ENCODE measurements around the gene EYA4. TPM values are rescaled to one million over a fixed set of nuclear protein-coding genes. Genes with fewer than 3 reads are reported as not detected.

The EYA4 gene
- total RNA-seq, 1 experiment from 2014 or later: 10.0 TPM

DNA sequence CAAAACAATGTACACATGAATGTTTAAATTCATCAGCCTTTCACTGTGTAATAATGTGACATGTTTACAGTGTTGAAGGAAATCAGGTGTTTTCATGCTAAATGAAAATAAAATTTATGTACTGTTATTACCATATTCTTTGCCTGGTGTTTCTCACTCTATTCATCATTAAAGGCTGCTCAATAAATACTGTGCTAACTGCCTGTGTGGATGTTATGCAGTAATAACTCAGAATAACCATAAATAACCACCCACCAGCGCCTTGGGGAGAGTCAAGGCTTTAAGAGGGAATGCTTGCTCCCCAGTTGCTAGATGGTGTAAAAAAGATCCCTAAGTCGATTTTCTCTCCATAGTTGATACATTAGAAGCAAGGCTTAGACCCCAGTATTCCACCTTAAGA lies 299.9 kb downstream of the EYA4 start:
- peaks cover 10% of the 10 kb centered on the region for H3K4me1 ChIP-seq (ENCODE audit: insufficient read depth, low read length)
- BruUV-seq (replicated peaks): no TSS peak
- H3K9me3 ChIP-seq (ENCODE audit: low read length): no peaks in the 10 kb centered on the region
- H3K9ac ChIP-seq (ENCODE audit: low read length): no peak overlapping the region
- DNase-seq: no peak
- ChIA-PET POLR2A (ENCODE audit: unreplicated experiment) (interaction anchor here (0.6 kb wide), 1 partner anchor 459 kb away, joined by 3 read pairs; no protein-coding TSS in a partner anchor), CTCF (no interaction called here)
- no peaks in the 10 kb centered on the region for H3K27me3 ChIP-seq (ENCODE audit: low read length)
- no peak overlapping the region for H3K27ac ChIP-seq (ENCODE audit: low read length)
- H3K36me3 ChIP-seq (ENCODE audit: low read depth, low read length): no peaks in the 10 kb centered on the region
- H3K9me2 ChIP-seq (replicated peaks; ENCODE audit: low read length): no peaks in the 10 kb centered on the region
- TF ChIP-seq EZH2phosphoT487 (IDR thresholded peaks at IDR 0.05; ENCODE audit: borderline replicate concordance, low read length) (no peak), EZH2 (IDR thresholded peaks at IDR 0.05; ENCODE audit: low read length, unreplicated experiment) (no peak)
- TF ChIP-seq, protein P1, sequence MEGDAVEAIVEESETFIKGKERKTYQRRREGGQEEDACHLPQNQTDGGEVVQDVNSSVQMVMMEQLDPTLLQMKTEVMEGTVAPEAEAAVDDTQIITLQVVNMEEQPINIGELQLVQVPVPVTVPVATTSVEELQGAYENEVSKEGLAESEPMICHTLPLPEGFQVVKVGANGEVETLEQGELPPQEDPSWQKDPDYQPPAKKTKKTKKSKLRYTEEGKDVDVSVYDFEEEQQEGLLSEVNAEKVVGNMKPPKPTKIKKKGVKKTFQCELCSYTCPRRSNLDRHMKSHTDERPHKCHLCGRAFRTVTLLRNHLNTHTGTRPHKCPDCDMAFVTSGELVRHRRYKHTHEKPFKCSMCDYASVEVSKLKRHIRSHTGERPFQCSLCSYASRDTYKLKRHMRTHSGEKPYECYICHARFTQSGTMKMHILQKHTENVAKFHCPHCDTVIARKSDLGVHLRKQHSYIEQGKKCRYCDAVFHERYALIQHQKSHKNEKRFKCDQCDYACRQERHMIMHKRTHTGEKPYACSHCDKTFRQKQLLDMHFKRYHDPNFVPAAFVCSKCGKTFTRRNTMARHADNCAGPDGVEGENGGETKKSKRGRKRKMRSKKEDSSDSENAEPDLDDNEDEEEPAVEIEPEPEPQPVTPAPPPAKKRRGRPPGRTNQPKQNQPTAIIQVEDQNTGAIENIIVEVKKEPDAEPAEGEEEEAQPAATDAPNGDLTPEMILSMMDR (conservative IDR thresholded peaks at IDR 0.05; ENCODE audit: low read depth, low read length): no peak
- H2AFZ ChIP-seq (ENCODE audit: low read length): no peak overlapping the region
- no peak overlapping the region for H3K4me3 ChIP-seq (ENCODE audit: low read length)
- intact Hi-C loops (cut with micrococcal nuclease): no loop called here
- no peak for ATAC-seq
- no peaks in the 10 kb centered on the region for H4K20me1 ChIP-seq (ENCODE audit: low read length)
- H3F3A ChIP-seq (ENCODE audit: low read length, unreplicated experiment): no peaks in the 10 kb centered on the region
- no peaks in the 10 kb centered on the region for H3K79me2 ChIP-seq (ENCODE audit: low read length)
- no peak overlapping the region for H3K4me2 ChIP-seq (ENCODE audit: low read length)

DNA sequence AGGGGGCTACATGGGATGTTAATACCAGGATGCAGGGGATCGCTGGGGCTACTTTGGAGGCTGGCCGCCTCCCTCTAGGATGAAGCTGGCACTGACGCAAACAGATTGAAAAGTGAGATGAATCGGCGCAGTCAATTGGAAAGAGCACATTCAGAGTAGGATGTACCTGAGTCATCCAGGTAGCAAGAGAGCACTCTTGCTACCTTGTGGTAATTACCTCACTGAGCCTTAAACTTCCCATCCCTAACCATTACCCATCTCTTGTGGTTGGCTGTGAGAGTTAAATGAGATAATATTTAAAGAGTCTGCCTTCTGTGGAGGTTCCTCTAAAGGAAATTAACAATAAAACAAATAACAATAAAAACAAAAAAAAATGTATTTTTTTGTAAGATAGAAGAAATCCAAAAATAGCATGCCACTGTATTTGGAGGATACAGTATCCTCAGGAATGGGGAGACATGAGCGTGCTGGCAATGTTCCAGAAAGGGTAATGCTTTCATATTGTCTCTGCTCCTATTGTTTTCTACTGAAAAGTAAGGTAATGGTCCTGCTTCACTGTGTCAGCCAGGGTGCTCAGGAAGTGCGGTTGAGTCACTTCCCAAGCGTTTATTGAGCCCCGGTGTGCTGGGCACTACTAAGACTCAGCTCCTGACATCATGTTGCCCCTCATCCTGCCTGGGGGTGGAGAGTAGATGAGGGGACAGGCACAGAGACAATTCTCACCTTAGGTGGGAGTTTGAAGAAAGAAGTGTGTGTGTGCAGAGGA lies 301.1 kb downstream of the EYA4 start:
- ChIA-PET CTCF (no interaction called here), POLR2A (ENCODE audit: unreplicated experiment) (no interaction called here)
- H3K4me3 ChIP-seq (ENCODE audit: low read length): no peak overlapping the region

More for the DNA sequence above, 301.1 kb downstream of the EYA4 start:
- Histone ChIP-seq H3F3A (ENCODE audit: low read length, unreplicated experiment) (no peaks in the 10 kb centered on the region), H3K27ac (ENCODE audit: low read length) (no peak overlapping the region), H3K36me3 (ENCODE audit: low read depth, low read length) (no peaks in the 10 kb centered on the region), H3K9me3 (ENCODE audit: low read length) (no peaks in the 10 kb centered on the region), H4K20me1 (ENCODE audit: low read length) (no peaks in the 10 kb centered on the region), H3K4me1 (ENCODE audit: insufficient read depth, low read length) (peaks cover 10% of the 10 kb centered on the region), H3K9ac (ENCODE audit: low read length) (no peak overlapping the region), H2AFZ (ENCODE audit: low read length) (no peak overlapping the region), H3K9me2 (replicated peaks; ENCODE audit: low read length) (no peaks in the 10 kb centered on the region), H3K4me2 (ENCODE audit: low read length) (peak overlapping the region; percentile 26; the same call in 1 of the 2 replicates), H3K27me3 (ENCODE audit: low read length) (no peaks in the 10 kb centered on the region), H3K79me2 (ENCODE audit: low read length) (no peaks in the 10 kb centered on the region)
- TF ChIP-seq, protein P1 (conservative IDR thresholded peaks at IDR 0.05; ENCODE audit: low read depth, low read length): no peak
- TF ChIP-seq EZH2phosphoT487 (IDR thresholded peaks at IDR 0.05; ENCODE audit: borderline replicate concordance, low read length) (no peak), EZH2 (IDR thresholded peaks at IDR 0.05; ENCODE audit: low read length, unreplicated experiment) (no peak)
- ATAC-seq (peak; percentile 61; the same call in 1 of the 2 replicates), DNase-seq (peak; percentile 55)
- intact Hi-C loops (cut with micrococcal nuclease): no loop called here
- BruUV-seq (replicated peaks): no TSS peak

Data from PC-3 (cell line).